Endothelial cell of umbilical vein (primary cell): Measurements from ENCODE around the gene ZSCAN20. TPM values are rescaled to one million over a fixed set of nuclear protein-coding genes. Genes with fewer than 3 reads are reported as not detected.

Experiments used
- BruUV-seq: library from RNA; stranded (reverse); fragments of 400-500 nt; replicated peaks from 2 replicates; lab custom pipeline; 2021; lab: Mats Ljungman, UMichigan
- CTCF ChIA-PET: fragments of 300-600, 350-600 bp; sonication (Branson Sonifier 250); formaldehyde crosslinking; loops from one replicate; lab custom pipeline; 2021; ENCODE audit warnings: antibody characterized with exemption, inconsistent platforms; lab: Charles Lee
- POLR2A ChIA-PET: fragments of 300-600, 350-600 bp; sonication (Branson Sonifier 250); formaldehyde crosslinking; loops from one replicate; lab custom pipeline; 2021; ENCODE audit warnings: antibody characterized with exemption, inconsistent platforms; lab: Charles Lee
- DNase-seq: peaks from one replicate; pipeline ENCODE4 v3.0.0-alpha.2; 2011; ENCODE audit warnings: low read depth, low spot score
- FAIRE-seq: peaks from 2 replicates; lab custom pipeline; 2011; peaks lifted over from hg19 to GRCh38; lab: Jason Lieb, UNC
- H2AFZ ChIP-seq: 2 replicates; pipeline ENCODE4 v1.6.0; 2012; ENCODE audit warnings: low read depth, low read length, control low read depth, inconsistent platforms
- H3K27ac ChIP-seq: 2 replicates; pipeline ENCODE4 v1.5.1; 2011; ENCODE audit warnings: low read depth, mild to moderate bottlenecking, control low read depth, low read length, moderate library complexity; ENCODE audit not compliant: insufficient read depth
- H3K27me3 ChIP-seq, 2 experiments: 2 replicates each; pipeline versions ENCODE4 v1.6.0 to v1.6.1; 2011; ENCODE audit warnings: low read length in 2 of 2, mixed read lengths in 1 of 2; ENCODE audit not compliant: control insufficient read depth in 2 of 2, insufficient read depth in 2 of 2
- H3K36me3 ChIP-seq, 2 experiments: 2 replicates in 1 of 2; 3 replicates in 1 of 2; pipeline ENCODE4 v1.5.1; 2011; ENCODE audit warnings: low read length in 2 of 2, mild to moderate bottlenecking in 1 of 2, moderate library complexity in 1 of 2; ENCODE audit not compliant: control insufficient read depth in 2 of 2, insufficient read depth in 2 of 2; ENCODE audit errors: extremely low read depth in 1 of 2
- H3K4me1 ChIP-seq: 3 replicates; pipeline ENCODE4 v1.5.1; 2011; ENCODE audit warnings: mild to moderate bottlenecking, low read length; ENCODE audit not compliant: control insufficient read depth, insufficient read depth; ENCODE audit errors: extremely low read depth
- H3K4me2 ChIP-seq: 2 replicates; pipeline ENCODE4 v1.6.1; 2011; ENCODE audit warnings: low read length, control low read depth, mixed read lengths; ENCODE audit not compliant: insufficient read depth
- H3K4me3 ChIP-seq, 3 experiments: fragments of 200-600 bp in 1 of 3; sonication (generic), shearing (Covaris generic) in 1 of 3; replicated peaks in 1 of 3; 2 replicates each; pipeline ENCODE4 v1.5.1; 2011 to 2016; ENCODE audit warnings: control low read depth in 3 of 3, low read length in 3 of 3, mild to moderate bottlenecking in 2 of 3, inconsistent platforms in 1 of 3, low read depth in 1 of 3, moderate library complexity in 1 of 3; ENCODE audit not compliant: insufficient read depth in 1 of 3
- H3K79me2 ChIP-seq: 2 replicates; pipeline ENCODE4 v1.6.0; 2012; ENCODE audit warnings: low read length, inconsistent platforms; ENCODE audit not compliant: control insufficient read depth, insufficient read depth
- H3K9ac ChIP-seq: replicated peaks from 2 replicates; pipeline ENCODE3; 2011; ENCODE audit warnings: low read length, control low read depth; ENCODE audit not compliant: insufficient read depth; ENCODE audit errors: extremely low read depth
- H3K9me1 ChIP-seq: replicated peaks from 3 replicates; pipeline ENCODE4 v1.6.0; 2011; ENCODE audit warnings: mild to moderate bottlenecking, low read length; ENCODE audit not compliant: control insufficient read depth, insufficient read depth; ENCODE audit errors: extremely low read depth
- H3K9me3 ChIP-seq: replicated peaks from 2 replicates; pipeline ENCODE4 v1.5.1; 2012; ENCODE audit warnings: low read length, inconsistent platforms; ENCODE audit not compliant: control insufficient read depth, insufficient read depth
- H4K20me1 ChIP-seq: replicated peaks from 2 replicates; pipeline ENCODE3; 2011; ENCODE audit warnings: mild to moderate bottlenecking, low read length; ENCODE audit not compliant: control insufficient read depth, insufficient read depth; ENCODE audit errors: extremely low read depth
- EZH2 ChIP-seq: IDR thresholded peaks from 2 replicates; pipeline ENCODE4 v1.6.1; 2012; ENCODE audit warnings: borderline replicate concordance, low read depth, mild to moderate bottlenecking, moderate library complexity, low read length, inconsistent platforms; ENCODE audit not compliant: severe bottlenecking
- FOS ChIP-seq: IDR thresholded peaks from 2 replicates; pipeline ENCODE4 v1.6.1; 2011; ENCODE audit warnings: mild to moderate bottlenecking, low read length, moderate library complexity, borderline replicate concordance; ENCODE audit not compliant: insufficient read depth
- GATA2 ChIP-seq: IDR thresholded peaks from 2 replicates; pipeline ENCODE4 v1.7.0; 2011; ENCODE audit warnings: low read depth, mild to moderate bottlenecking, moderate library complexity, mixed read lengths, low read length; ENCODE audit not compliant: insufficient read length, insufficient read depth
- JUN ChIP-seq: IDR thresholded peaks from 2 replicates; pipeline ENCODE4 v1.6.1; 2011; ENCODE audit warnings: borderline replicate concordance, low read depth; ENCODE audit not compliant: insufficient read length, insufficient read depth
- MYC ChIP-seq: IDR thresholded peaks from one replicate; pipeline ENCODE4 v1.6.1; 2011; ENCODE audit warnings: mild to moderate bottlenecking, low read depth, low read length
- POLR2A ChIP-seq: IDR thresholded peaks from 2 replicates; pipeline ENCODE4 v1.6.1; 2012; ENCODE audit warnings: low read depth, mild to moderate bottlenecking, control low read depth, low read length
- POLR2AphosphoS5 ChIP-seq: IDR thresholded peaks from 2 replicates; pipeline ENCODE4 v1.6.1; 2012; ENCODE audit warnings: low read depth, mild to moderate bottlenecking, control low read depth, low read length, moderate library complexity; ENCODE audit not compliant: insufficient read depth
- dilution Hi-C: fragments of 300-500 bp; cut with MboI; formaldehyde crosslinking; loops from one replicate; pipeline ENCODE4 v1.15.0; 2019; ENCODE audit warnings: low sequenced_read_pairs; ENCODE audit not compliant: extremely low pct_ligation_motif_present
- intact Hi-C: fragments of 100-400 bp; cut with micrococcal nuclease; formaldehyde crosslinking; loops from one replicate; pipeline ENCODE4 v1.10.0; 2022
- polyA plus RNA-seq, 4 experiments: library from polyadenylated mRNA; depleted of rRNA in 3 of 4; stranded (reverse) in 3 of 4; unstranded in 1 of 4; fragments of >200 nt; gene quantifications; 2 replicates each; pipeline versions ENCODE4 v1.2.1 to v1.2.3, GENCODE V29; 2011 to 2012; ENCODE audit warnings: missing spikeins in 1 of 4
- total RNA-seq: library from RNA; stranded (reverse); gene quantifications from 2 replicates; pipeline ENCODE4 v1.2.3, GENCODE V29; 2021
- TF ChIP-seq, protein P1 (sequence below): IDR thresholded peaks from 2 replicates; pipeline ENCODE4 v1.6.1; 2011; ENCODE audit not compliant: insufficient read depth, insufficient read length
- TF ChIP-seq, protein P2 (sequence below), 2 donors: IDR thresholded peaks; 1 replicate in 1 of 2; 2 replicates in 1 of 2; pipeline ENCODE4 v1.5.1; 2011; ENCODE audit warnings: low read length in 2 of 2, mild to moderate bottlenecking in 2 of 2, moderate library complexity in 2 of 2, control low read depth in 1 of 2, inconsistent platforms in 1 of 2, low read depth in 1 of 2; ENCODE audit not compliant: insufficient read depth in 1 of 2; ENCODE audit errors: extremely low read depth in 1 of 2

Gene ZSCAN20
- total and polyA plus RNA-seq, 2 donors (not counting 3 experiments of a cell fraction or from before 2014, with no cell fraction given) = 1.2 to 5.8 TPM

DNA sequence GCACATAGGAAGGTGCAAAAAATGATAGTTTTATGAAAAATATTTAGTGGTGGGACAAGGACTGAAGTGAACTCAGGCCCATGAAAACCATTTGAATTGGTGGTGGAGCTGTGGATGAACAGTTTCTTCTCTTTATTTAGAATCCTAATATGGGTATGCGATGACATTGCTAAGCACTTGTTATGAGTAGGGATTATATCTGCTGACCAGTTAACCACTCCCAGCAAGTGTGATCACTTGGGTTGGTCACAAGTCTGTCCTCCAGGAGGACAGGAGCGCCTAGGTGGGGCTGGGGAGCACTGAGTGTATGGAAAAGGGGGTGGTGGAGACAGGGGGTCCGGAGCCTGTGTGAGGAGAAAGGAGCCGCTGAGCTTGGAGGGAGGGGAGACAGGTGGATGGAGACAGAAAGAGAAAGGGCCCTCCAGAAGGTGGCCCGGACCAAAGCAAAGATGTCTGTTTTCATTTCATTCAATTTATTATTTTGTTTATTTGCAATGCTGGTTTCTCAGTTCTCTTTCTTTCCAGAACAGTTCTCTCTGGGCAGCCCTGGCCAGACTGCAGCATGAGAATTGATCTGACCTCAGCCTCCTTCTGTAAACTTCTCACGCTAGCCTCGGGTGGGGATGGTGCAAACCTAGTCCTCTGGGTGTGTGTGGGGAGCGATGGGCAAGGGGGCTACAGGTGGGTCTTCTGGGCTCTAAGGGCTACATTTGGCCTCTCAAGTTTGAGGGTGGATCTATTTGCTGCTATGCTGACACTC is 9.9 kb upstream of the ZSCAN20 start:
- Histone ChIP-seq H3K9me1 (no peaks in the 10 kb centered on the region), H3K4me3 (no peak overlapping the region), H2AFZ (no peak overlapping the region), H3K27ac (no peak overlapping the region), H3K79me2 (no peaks in the 10 kb centered on the region), H3K36me3 (no peaks in the 10 kb centered on the region), H3K9ac (no peak overlapping the region), H3K9me3 (no peaks in the 10 kb centered on the region), H3K27me3 (no peaks in the 10 kb centered on the region), H4K20me1 (no peaks in the 10 kb centered on the region), H3K4me1 (peaks cover 16% of the 10 kb centered on the region), H3K4me2 (no peak overlapping the region)
- ChIA-PET CTCF (no interaction called here), POLR2A (no interaction called here)
- intact Hi-C loops (no loop called here), dilution Hi-C loops (no loop called here)
- DNase-seq (no peak), FAIRE-seq (no peak)
- no peak for TF ChIP-seq POLR2AphosphoS5
- TF ChIP-seq POLR2A = no peak
- TF ChIP-seq JUN = no peak
- TF ChIP-seq, protein P1, sequence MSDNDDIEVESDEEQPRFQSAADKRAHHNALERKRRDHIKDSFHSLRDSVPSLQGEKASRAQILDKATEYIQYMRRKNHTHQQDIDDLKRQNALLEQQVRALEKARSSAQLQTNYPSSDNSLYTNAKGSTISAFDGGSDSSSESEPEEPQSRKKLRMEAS = no peak
- TF ChIP-seq EZH2 = no peak
- TF ChIP-seq FOS = no peak
- TF ChIP-seq, protein P2, sequence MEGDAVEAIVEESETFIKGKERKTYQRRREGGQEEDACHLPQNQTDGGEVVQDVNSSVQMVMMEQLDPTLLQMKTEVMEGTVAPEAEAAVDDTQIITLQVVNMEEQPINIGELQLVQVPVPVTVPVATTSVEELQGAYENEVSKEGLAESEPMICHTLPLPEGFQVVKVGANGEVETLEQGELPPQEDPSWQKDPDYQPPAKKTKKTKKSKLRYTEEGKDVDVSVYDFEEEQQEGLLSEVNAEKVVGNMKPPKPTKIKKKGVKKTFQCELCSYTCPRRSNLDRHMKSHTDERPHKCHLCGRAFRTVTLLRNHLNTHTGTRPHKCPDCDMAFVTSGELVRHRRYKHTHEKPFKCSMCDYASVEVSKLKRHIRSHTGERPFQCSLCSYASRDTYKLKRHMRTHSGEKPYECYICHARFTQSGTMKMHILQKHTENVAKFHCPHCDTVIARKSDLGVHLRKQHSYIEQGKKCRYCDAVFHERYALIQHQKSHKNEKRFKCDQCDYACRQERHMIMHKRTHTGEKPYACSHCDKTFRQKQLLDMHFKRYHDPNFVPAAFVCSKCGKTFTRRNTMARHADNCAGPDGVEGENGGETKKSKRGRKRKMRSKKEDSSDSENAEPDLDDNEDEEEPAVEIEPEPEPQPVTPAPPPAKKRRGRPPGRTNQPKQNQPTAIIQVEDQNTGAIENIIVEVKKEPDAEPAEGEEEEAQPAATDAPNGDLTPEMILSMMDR (IDR thresholded peaks at IDR 0.05; ENCODE audit: extremely low read depth in 1 of 2, insufficient read depth in 1 of 2, low read depth in 1 of 2, low read length in 2 of 2) = no peak
- TF ChIP-seq GATA2 = no peak
- no peak for TF ChIP-seq MYC
- no TSS peak for BruUV-seq
